B cell (primary cell): ENCODE results near the gene IFNA2.

Experiments used
- EZH2 ChIP-seq: IDR thresholded peaks from 2 replicates; pipeline ENCODE4 v1.6.1; 2012; ENCODE audit warnings: borderline replicate concordance, low read depth, mild to moderate bottlenecking, moderate library complexity, low read length; ENCODE audit not compliant: insufficient read depth, poor library complexity, severe bottlenecking
- TF ChIP-seq, protein P1 (sequence below): fragments of 200-600 bp; IDR thresholded peaks from one replicate; pipeline ENCODE4 v1.8.0; 2022; ENCODE audit warnings: antibody characterized with exemption, mild to moderate bottlenecking

DNA sequence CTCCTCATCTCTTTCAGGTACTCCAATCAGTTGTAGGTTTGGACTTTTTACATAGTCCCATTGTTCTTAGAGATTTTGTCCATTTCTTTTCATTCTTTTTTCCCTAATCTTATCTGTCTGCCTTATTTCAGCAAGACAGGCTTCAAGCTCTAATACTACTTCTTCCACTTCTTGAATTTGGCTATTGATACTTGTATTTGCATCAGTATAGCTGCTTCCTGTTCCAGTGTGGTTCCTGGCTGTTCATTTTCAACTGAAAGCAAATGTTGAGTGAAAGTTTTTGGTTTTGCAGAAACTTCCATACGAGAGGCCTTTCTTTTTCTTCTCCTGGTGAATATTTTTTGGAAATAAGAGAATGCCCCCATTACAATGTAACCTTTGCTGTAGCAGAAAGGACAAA, 43.0 kb upstream of the IFNA2 start:
- TF ChIP-seq EZH2, result no peak
- TF ChIP-seq, protein P1, sequence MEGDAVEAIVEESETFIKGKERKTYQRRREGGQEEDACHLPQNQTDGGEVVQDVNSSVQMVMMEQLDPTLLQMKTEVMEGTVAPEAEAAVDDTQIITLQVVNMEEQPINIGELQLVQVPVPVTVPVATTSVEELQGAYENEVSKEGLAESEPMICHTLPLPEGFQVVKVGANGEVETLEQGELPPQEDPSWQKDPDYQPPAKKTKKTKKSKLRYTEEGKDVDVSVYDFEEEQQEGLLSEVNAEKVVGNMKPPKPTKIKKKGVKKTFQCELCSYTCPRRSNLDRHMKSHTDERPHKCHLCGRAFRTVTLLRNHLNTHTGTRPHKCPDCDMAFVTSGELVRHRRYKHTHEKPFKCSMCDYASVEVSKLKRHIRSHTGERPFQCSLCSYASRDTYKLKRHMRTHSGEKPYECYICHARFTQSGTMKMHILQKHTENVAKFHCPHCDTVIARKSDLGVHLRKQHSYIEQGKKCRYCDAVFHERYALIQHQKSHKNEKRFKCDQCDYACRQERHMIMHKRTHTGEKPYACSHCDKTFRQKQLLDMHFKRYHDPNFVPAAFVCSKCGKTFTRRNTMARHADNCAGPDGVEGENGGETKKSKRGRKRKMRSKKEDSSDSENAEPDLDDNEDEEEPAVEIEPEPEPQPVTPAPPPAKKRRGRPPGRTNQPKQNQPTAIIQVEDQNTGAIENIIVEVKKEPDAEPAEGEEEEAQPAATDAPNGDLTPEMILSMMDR, result no peak
